ENCODE measurements around the gene ALOX15B. TPM values are rescaled to one million over a fixed set of nuclear protein-coding genes. Genes with fewer than 3 reads are reported as not detected.

Gene ALOX15B
- total and polyA plus RNA-seq, 4 experiments from 2014 or later: 0.15 TPM; not detected in 3

- no peaks in the 10 kb centered on the region for H3K9me3 ChIP-seq (ENCODE audit: control insufficient read depth in 1 of 2, low read length in 2 of 2)
- CTCF ChIA-PET (ENCODE audit: partially characterized antibody): interaction anchor here (0.7 to 1.7 kb wide), 6 partner anchors 44 to 253 kb away, joined by 3 to 6 read pairs (median 4); partner anchors contain the start of gene NAA38
- DNase-seq: peak in 2 of 5 donors; percentile 17 to 25
- intact Hi-C loops (cut with micrococcal nuclease): no loop called here
- no peaks in the 10 kb centered on the region for H3K36me3 ChIP-seq (ENCODE audit: insufficient read depth, low read length)
- H3K27ac Mint-ChIP-seq: no peak overlapping the region
- peaks cover 19 to 21% of the 10 kb centered on the region in 2 donors for H3K27me3 Mint-ChIP-seq
- no peaks in the 10 kb centered on the region for H3K36me3 Mint-ChIP-seq
- peaks cover 4% of the 10 kb centered on the region for H3K4me1 ChIP-seq (ENCODE audit: insufficient read depth, low read length)
- H3K27ac ChIP-seq (ENCODE audit: low read depth, low read length): no peak overlapping the region
- H3K9me3 Mint-ChIP-seq: no peaks in the 10 kb centered on the region
- peaks cover 9% of the 10 kb centered on the region for H3K27me3 ChIP-seq (ENCODE audit: insufficient read depth, low read length)
- no peak overlapping the region for H3K4me3 ChIP-seq (ENCODE audit: low read length in 2 of 2)
- POLR2A ChIA-PET (ENCODE audit: partially characterized antibody): no interaction called here
- no peak overlapping the region for H3K4me3 Mint-ChIP-seq
- peaks cover 5 to 10% (median 9%) of the 10 kb centered on the region in 4 donors for H3K4me1 Mint-ChIP-seq
Observed at GRCh38 chr17:7997186-7997585, 41.7 kb upstream of the ALOX15B start.

DNA sequence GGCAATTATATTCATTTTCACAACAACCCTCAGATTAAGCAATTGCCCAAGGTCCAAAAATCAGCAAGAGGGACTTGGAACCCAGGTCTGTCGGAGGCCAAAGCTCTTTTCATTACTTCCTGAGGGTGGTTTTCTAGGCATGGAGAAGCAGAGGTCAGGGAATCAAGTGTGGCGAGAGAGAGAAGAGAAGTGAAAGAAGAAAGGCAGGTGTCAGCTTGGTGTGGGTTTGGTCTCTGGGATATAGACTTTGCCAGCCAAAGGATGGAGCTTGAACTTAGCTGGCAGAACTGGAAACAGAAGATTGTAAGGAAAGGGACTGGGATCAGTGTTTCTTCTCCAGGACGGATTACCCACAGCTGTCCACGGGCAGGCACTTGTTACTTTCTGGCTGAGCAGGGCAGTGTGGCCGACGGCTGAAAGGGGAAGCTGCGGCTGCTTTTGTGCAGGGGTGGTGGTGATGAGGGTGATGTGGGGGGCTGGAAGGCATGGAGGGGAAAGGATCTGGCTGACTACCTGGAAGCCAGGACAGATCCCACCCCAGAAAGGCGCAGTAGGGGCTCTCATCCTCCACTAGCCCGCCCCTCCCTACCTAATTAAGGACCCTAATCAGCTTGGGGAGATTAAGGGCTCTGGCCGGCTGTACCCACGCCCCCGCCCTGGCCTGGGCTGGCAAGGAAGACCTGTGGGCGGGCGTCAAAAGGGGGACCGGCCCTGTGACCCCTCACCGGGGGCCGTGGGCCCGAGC, 36.7 kb upstream of the ALOX15B start, which contains the start of gene GUCY2D:
Gene GUCY2D (plus strand): TSS at position 640 of the 745 bp plus-strand sequence. CDS start 433 bp downstream, outside the sequence.
- intact Hi-C loops (cut with micrococcal nuclease): no loop called here
- POLR2A ChIA-PET (ENCODE audit: partially characterized antibody): interaction anchor here (1.2 to 1.6 kb wide), 2 partner anchors 12 to 87 kb away, joined by 4 to 6 read pairs; partner anchors contain the start of gene RNF227
- Histone ChIP-seq H3K27ac (ENCODE audit: low read depth, low read length) (no peak within 1 kb of the TSS), H3K36me3 (ENCODE audit: insufficient read depth, low read length) (no peaks in the 10 kb centered on the region), H3K9me3 (ENCODE audit: control insufficient read depth in 1 of 2, low read length in 2 of 2) (no peaks in the 10 kb centered on the region), H3K4me3 (ENCODE audit: low read length in 2 of 2) (no peak within 1 kb of the TSS), H3K27me3 (ENCODE audit: insufficient read depth, low read length) (peaks cover 11% of the 10 kb centered on the region), H3K4me1 (ENCODE audit: insufficient read depth, low read length) (peaks cover 12% of the 10 kb centered on the region)
- no peak for DNase-seq
- H3K4me1 Mint-ChIP-seq: peaks cover 6 to 9% (median 7%) of the 10 kb centered on the region in 4 donors
- peak within 1 kb of the TSS in 7 of 8 donors; percentile 56 to 84 (median 76) for H3K4me3 Mint-ChIP-seq
- CTCF ChIA-PET (ENCODE audit: partially characterized antibody): interaction anchor here (0.5 to 1.9 kb wide), 4 partner anchors 12 to 140 kb away, joined by 3 to 14 read pairs (median 3); no protein-coding TSS in a partner anchor
- H3K9me3 Mint-ChIP-seq: peaks cover 0 to 1% (median 0%) of the 10 kb centered on the region in 8 donors
- no peaks in the 10 kb centered on the region for H3K36me3 Mint-ChIP-seq
- peak within 1 kb of the TSS in 1 of 7 donors; percentile 57 for H3K27ac Mint-ChIP-seq
- peaks cover 38 to 41% of the 10 kb centered on the region in 2 donors for H3K27me3 Mint-ChIP-seq

- Histone ChIP-seq H3K4me1 (ENCODE audit: insufficient read depth, low read length) (peaks cover 12% of the 10 kb centered on the region), H3K27me3 (ENCODE audit: insufficient read depth, low read length) (peaks cover 11% of the 10 kb centered on the region), H3K36me3 (ENCODE audit: insufficient read depth, low read length) (no peaks in the 10 kb centered on the region), H3K27ac (ENCODE audit: low read depth, low read length) (no peak overlapping the region), H3K9me3 (ENCODE audit: control insufficient read depth in 1 of 2, low read length in 2 of 2) (no peaks in the 10 kb centered on the region), H3K4me3 (ENCODE audit: low read length in 2 of 2) (no peak overlapping the region)
- ChIA-PET CTCF (ENCODE audit: partially characterized antibody) (interaction anchor here (1.5 kb wide), 1 partner anchor 116 kb away, joined by 3 read pairs; no protein-coding TSS in a partner anchor), POLR2A (ENCODE audit: partially characterized antibody) (no interaction called here)
- no peak overlapping the region for H3K4me3 Mint-ChIP-seq
- DNase-seq: no peak
- no peaks in the 10 kb centered on the region for H3K36me3 Mint-ChIP-seq
- intact Hi-C loops (cut with micrococcal nuclease): no loop called here
- peaks cover 0 to 1% (median 0%) of the 10 kb centered on the region in 8 donors for H3K9me3 Mint-ChIP-seq
- peaks cover 6 to 9% (median 7%) of the 10 kb centered on the region in 4 donors for H3K4me1 Mint-ChIP-seq
- H3K27ac Mint-ChIP-seq: no peak overlapping the region
- H3K27me3 Mint-ChIP-seq: peaks cover 38% of the 10 kb centered on the region in 2 donors
Observed at GRCh38 chr17:8002721-8003593, 35.9 kb upstream of the ALOX15B start.

DNA sequence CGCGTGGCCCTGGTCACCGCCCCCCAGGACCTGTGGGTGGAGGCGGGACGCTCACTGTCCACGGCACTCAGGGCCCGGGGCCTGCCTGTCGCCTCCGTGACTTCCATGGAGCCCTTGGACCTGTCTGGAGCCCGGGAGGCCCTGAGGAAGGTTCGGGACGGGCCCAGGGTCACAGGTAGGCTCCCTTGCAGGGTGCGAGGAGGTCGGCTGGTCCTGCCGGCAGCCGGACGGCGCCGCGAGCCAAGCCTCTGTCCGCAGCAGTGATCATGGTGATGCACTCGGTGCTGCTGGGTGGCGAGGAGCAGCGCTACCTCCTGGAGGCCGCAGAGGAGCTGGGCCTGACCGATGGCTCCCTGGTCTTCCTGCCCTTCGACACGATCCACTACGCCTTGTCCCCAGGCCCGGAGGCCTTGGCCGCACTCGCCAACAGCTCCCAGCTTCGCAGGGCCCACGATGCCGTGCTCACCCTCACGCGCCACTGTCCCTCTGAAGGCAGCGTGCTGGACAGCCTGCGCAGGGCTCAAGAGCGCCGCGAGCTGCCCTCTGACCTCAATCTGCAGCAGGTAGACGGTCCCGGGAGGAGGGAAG, 35.2 kb upstream of the ALOX15B start:
- no peak for DNase-seq
- H3K9me3 ChIP-seq (ENCODE audit: control insufficient read depth in 1 of 2, low read length in 2 of 2): no peaks in the 10 kb centered on the region
- intact Hi-C loops (cut with micrococcal nuclease): no loop called here
- no peak overlapping the region for H3K4me3 ChIP-seq (ENCODE audit: low read length in 2 of 2)
- ChIA-PET CTCF (ENCODE audit: partially characterized antibody) (interaction anchor here (1.0 kb wide), 1 partner anchor 13 kb away, joined by 3 read pairs; no protein-coding TSS in a partner anchor), POLR2A (ENCODE audit: partially characterized antibody) (no interaction called here)
- Mint-ChIP-seq H3K27ac (no peak overlapping the region), H3K9me3 (peaks cover 0 to 1% (median 0%) of the 10 kb centered on the region in 8 donors), H3K4me1 (peaks cover 6 to 9% (median 7%) of the 10 kb centered on the region in 4 donors), H3K4me3 (no peak overlapping the region), H3K36me3 (no peaks in the 10 kb centered on the region), H3K27me3 (peaks cover 37% of the 10 kb centered on the region in 2 donors)
- H3K4me1 ChIP-seq (ENCODE audit: insufficient read depth, low read length): peaks cover 12% of the 10 kb centered on the region
- H3K27ac ChIP-seq (ENCODE audit: low read depth, low read length): no peak overlapping the region
- H3K27me3 ChIP-seq (ENCODE audit: insufficient read depth, low read length): peaks cover 11% of the 10 kb centered on the region
- no peaks in the 10 kb centered on the region for H3K36me3 ChIP-seq (ENCODE audit: insufficient read depth, low read length)

DNA sequence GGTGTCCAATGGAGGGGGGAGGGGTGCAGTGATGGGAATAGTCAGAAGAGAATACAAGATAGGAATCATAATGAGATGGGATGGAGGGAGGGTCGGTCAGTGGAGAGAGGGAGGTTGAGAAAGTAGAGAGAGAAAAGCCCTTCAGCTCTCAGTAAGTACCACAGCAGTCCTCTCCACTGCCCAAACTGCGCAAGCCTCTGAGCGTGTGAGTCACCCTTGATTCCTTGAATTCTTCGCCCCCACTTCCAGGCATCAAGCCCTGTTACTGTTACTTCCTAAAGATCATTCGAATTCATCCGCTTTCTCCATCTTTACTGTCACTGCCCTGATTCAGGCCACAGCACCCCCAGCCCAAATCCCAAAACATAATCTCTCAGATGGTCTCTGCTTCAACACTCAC, 34.0 kb upstream of the ALOX15B start:
- Histone ChIP-seq H3K36me3 (ENCODE audit: insufficient read depth, low read length) (no peaks in the 10 kb centered on the region), H3K27ac (ENCODE audit: low read depth, low read length) (no peak overlapping the region), H3K9me3 (ENCODE audit: control insufficient read depth in 1 of 2, low read length in 2 of 2) (no peaks in the 10 kb centered on the region), H3K27me3 (ENCODE audit: insufficient read depth, low read length) (peaks cover 11% of the 10 kb centered on the region), H3K4me1 (ENCODE audit: insufficient read depth, low read length) (peaks cover 12% of the 10 kb centered on the region), H3K4me3 (ENCODE audit: low read length in 2 of 2) (no peak overlapping the region)
- no peak overlapping the region for H3K4me3 Mint-ChIP-seq
- H3K36me3 Mint-ChIP-seq: no peaks in the 10 kb centered on the region
- H3K9me3 Mint-ChIP-seq: peaks cover 0 to 1% (median 0%) of the 10 kb centered on the region in 8 donors
- DNase-seq: no peak
- H3K4me1 Mint-ChIP-seq: peaks cover 6 to 9% (median 7%) of the 10 kb centered on the region in 4 donors
- CTCF ChIA-PET (ENCODE audit: partially characterized antibody): interaction anchor here (1.7 kb wide), 1 partner anchor 16 kb away, joined by 3 read pairs; no protein-coding TSS in a partner anchor
- H3K27ac Mint-ChIP-seq: peak overlapping the region in 1 of 7 donors; percentile 39
- intact Hi-C loops (cut with micrococcal nuclease): no loop called here
- POLR2A ChIA-PET (ENCODE audit: partially characterized antibody): no interaction called here
- peaks cover 33 to 35% of the 10 kb centered on the region in 2 donors for H3K27me3 Mint-ChIP-seq

GRCh38 chr17:8005357-8005756, 33.5 kb upstream of the ALOX15B start:
- H3K36me3 Mint-ChIP-seq: no peaks in the 10 kb centered on the region
- Histone ChIP-seq H3K4me1 (ENCODE audit: insufficient read depth, low read length) (peaks cover 12% of the 10 kb centered on the region), H3K36me3 (ENCODE audit: insufficient read depth, low read length) (no peaks in the 10 kb centered on the region), H3K27me3 (ENCODE audit: insufficient read depth, low read length) (peaks cover 11% of the 10 kb centered on the region), H3K4me3 (ENCODE audit: low read length in 2 of 2) (no peak overlapping the region), H3K27ac (ENCODE audit: low read depth, low read length) (no peak overlapping the region), H3K9me3 (ENCODE audit: control insufficient read depth in 1 of 2, low read length in 2 of 2) (no peaks in the 10 kb centered on the region)
- H3K4me3 Mint-ChIP-seq: peak overlapping the region in 1 of 8 donors; percentile 26
- DNase-seq: no peak
- H3K27me3 Mint-ChIP-seq: peaks cover 32 to 35% of the 10 kb centered on the region in 2 donors
- H3K9me3 Mint-ChIP-seq: peaks cover 0 to 1% (median 0%) of the 10 kb centered on the region in 8 donors
- no peak overlapping the region for H3K27ac Mint-ChIP-seq
- peaks cover 6 to 9% (median 7%) of the 10 kb centered on the region in 4 donors for H3K4me1 Mint-ChIP-seq
- POLR2A ChIA-PET (ENCODE audit: partially characterized antibody): no interaction called here
- CTCF ChIA-PET (ENCODE audit: partially characterized antibody): interaction anchor here (1.7 kb wide), 1 partner anchor 17 kb away, joined by 3 read pairs; no protein-coding TSS in a partner anchor
- intact Hi-C loops (cut with micrococcal nuclease): no loop called here
